GM18907 (cell line): ENCODE measurements around the gene HIVEP3.
A peak's percentile ranks its signal among the peaks of the same experiment; 100 is the strongest.

Experiments
- ATAC-seq: cut with Tn5 transposase; IDR thresholded peaks from one replicate; pipeline ENCODE4 v1.9.1; 2021; ENCODE audit warnings: mild to moderate bottlenecking, moderate library complexity; ENCODE audit not compliant: unreplicated experiment

The HIVEP3 gene

GRCh38 chr1:41672641-41673361 is 245.9 kb downstream of the HIVEP3 start:
- ATAC-seq = no peak

DNA sequence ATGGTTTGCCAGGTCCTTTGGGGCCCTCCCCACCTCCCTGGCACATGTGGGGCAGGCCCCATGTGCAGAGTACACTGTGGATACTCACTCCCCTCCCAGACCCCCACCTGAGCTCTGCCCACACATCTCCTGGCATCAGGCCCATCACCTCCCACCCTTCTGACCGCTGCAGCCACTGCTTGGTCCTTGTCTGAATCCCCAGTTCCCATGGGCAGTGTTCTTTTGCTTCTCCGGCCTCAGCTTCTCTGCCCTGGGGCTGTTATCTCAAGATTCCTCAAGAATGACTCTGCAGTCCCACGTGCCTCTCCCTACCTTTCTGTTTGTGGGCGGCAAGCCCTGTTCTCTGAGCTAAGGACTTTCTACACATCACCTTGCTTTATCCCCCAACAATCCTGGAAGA is 246.5 kb downstream of the HIVEP3 start:
- no peak for ATAC-seq

DNA sequence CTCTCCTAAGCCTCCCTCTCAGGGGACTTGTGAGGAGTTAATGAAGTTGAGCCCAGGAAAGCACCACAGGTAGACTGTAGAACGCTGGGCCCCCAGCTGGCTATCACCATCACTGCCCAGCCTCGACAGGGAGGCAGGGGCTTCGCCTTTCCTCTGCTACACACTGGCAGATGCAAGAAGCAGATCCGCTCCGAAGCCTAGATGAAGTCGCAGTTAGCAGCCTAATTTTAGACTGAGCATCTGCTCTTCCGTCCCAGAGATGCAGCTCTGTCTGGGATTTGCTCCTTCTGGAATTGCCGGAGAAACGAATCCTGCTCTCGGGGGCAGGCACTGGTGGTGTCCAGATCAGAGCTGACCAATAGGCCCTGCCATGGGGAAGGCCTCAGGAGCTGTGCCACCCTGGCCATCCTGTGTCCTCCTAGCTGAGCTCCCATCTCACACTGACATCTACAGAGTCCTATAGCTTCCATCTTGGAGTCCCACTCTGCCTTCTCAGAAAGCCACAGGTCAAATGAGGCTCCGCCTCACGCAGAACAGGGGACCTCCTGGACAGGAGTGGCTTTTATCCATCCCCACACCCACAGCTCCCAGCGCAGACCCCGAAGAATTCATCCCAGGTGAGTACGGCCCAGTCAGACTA is 247.5 kb downstream of the HIVEP3 start:
- no peak for ATAC-seq

GRCh38 chr1:41670217-41670957 is 248.3 kb downstream of the HIVEP3 start:
- no peak for ATAC-seq

DNA sequence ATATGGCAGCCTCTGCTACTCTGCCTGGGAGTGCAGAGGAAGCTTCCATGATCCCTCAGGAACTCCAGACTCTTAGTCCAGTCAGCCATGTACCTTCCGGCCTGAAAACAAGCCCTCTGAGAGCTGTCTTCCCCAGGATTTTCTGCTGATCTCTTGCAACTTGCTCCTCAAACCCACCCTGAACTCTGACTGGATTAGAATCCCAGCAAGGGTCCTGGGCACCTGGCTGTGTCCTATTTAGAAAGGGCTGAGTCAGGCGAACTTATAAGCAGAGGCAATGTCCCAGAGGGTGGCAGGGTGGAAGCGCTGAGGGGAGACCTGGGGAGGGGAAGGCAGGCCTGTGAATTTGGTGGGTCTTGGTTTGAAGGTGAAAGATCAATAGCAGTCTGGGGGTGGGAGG is 249.8 kb downstream of the HIVEP3 start:
- no peak for ATAC-seq

GRCh38 chr1:41668054-41668660 is 250.6 kb downstream of the HIVEP3 start:
- no peak for ATAC-seq

GRCh38 chr1:41666981-41667631 is 251.6 kb downstream of the HIVEP3 start:
- peak; percentile 68 for ATAC-seq

- ATAC-seq = no peak
These were observed 252.5 kb downstream of the HIVEP3 start for GRCh38 chr1:41665962-41666917.

DNA sequence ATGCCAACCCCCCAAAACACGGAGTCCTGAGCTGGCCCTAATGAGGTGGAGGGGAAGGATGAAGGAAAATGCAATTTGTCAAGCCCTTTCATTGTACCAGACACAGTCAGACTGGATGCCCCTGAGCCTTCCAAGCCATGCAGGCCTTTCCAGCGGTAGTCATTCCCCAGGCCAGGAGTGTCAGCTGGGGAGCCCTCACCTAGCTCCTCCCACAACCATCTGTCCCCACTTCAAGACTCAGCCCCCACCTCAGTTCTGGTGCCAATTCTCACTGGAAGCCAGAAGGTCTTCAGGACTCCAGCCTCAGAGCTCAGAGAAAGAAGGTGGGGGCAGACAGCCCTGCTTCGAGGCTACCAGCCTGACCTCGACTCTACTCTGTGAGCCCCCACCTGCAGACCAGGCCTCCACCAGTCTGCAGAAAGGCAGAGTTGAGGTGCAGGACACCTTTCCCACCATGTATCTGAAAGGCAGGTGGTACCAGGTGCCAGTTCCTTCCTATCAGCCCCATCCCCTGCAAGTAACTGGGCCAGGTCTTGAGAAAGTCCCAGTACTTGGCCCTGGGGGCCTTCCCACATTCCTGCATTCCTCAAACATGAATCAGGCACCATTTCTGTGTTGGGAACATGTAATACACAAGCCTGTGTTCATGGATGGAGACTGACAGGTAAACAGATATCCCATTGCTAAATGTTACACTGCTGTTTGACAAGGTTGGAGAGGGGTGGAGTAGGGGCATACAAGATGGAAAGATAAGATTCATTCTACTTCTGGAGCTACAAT is 253.7 kb downstream of the HIVEP3 start:
- no peak for ATAC-seq

- ATAC-seq = no peak
These were observed 254.9 kb downstream of the HIVEP3 start for GRCh38 chr1:41663671-41664400.

DNA sequence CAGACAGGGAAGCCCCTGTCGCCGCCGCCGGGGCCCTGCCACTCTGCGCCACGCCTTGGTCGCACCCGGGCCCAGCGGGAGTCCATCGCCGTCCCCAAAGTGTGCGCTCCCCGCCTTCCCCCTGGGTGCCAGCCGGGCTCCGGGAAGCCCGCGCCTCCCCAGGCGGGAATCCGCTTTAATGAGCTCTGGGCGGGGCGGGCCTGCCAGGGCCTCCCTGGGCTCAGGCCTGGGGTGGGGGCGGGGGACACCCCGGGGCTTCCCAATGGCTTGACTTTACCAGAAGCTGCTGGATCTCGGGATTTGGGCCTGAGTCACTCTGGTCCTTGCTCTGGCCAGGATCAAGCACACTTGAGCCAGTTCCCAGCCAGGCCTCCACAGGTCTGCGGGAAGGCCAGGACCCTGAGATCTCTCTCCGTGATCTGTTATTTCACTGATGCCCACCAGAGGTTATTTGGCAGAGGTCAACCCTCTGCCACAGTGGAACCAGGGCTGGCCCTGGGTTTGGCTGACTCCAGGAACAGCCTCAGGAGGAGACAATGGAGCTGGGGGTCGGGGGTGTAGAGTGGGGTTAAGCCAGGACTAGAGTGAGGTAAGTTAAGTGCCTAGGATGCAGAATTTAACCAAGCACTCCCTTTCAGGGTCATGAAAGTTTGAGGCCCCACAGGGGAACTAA is 255.8 kb downstream of the HIVEP3 start:
- peak; percentile 16 for ATAC-seq

GRCh38 chr1:41662061-41662764 is 256.5 kb downstream of the HIVEP3 start:
- peak; percentile 66 for ATAC-seq

DNA sequence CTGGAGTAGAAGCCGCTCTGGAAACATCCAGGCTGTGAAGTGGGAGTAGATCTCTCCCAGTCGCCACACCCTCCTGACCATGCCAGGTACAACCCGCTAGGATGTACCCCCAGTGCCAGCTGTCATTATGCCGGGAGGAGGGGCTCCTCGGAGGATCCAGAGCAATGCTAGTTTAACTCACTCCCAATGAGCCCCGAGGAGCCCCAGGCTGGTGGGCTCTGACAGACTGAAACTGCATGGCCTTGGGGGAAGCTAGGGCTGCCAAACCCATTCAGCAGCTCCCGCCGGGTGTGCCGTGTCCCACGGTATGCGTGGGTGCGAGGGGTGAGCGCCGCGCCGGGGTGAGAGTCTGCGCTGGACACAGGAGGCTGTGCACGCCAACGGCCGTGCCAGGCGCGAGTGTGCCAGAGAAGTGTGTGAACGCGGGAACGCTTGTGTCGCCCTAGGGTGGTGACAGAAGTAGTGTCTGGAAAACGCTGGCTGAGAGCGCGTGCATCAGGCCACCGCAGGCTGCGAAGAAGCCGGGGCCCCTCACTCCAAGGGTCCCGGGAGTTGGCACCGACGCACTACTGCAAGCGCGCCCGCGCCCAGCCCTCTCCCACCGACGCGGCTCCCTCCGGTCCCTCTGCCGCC is 257.2 kb downstream of the HIVEP3 start:
- no peak for ATAC-seq

DNA sequence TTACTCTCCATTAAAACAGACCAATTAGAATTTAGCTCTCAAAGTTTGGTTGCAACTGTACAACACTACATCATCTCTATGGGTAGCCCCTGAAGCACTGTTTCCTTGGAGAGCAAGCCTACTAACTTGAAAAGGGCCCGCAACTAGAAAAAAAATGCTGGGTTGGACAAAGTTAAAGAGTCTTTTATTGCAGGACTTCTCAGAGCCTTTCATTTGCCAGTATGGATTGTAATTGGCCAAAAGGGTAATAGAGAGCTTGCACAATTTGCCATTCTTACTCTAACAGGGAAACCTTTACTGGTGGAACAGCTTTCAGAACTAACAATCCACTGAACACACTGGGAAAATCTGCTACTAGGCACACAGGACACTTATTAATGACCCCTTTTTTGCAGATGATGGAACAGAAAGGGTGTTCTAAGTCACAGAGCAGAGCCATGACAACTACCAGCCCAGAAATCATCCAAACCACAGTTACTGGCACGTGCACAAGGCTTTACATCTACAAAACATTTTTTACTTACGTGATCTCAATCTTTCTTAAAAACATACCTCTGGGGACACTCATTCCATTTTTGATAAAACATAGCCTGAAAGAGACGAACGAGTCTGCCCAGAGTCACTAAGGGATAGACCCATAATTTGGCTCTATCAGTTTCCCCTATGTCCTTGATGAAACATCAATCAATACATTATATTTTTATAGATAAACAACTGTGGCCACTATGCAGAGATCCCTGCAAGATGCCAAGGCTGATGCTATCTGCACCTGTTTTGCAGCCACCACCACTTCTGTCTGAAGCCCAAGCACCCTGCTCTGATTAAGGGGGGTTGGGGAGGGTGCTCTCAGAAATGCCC is 257.9 kb downstream of the HIVEP3 start:
- no peak for ATAC-seq

- no peak for ATAC-seq
These were observed 258.8 kb downstream of the HIVEP3 start for GRCh38 chr1:41659903-41660302.

GRCh38 chr1:41659159-41659495 is 259.6 kb downstream of the HIVEP3 start:
- no peak for ATAC-seq
